Stimulated activated CD4-positive, alpha-beta T cell treated with anti-CD3 and anti-CD28 coated beads, Interleukin-1b, Interleukin-23, amount 100 ng/mL, for 24 hours (primary cell): ENCODE data around the gene DENND10.
"Not testable (repeated sequence)": the region's sequence is repeated elsewhere in the genome, so short reads cannot be mapped to it uniquely, and the experiment has no call there.

Experiments
- DNase-seq, 4 experiments: peaks; one replicate each; pipeline ENCODE4 v3.0.0-alpha.2; 2020; ENCODE audit warnings: low read depth in 4 of 4, low spot score in 1 of 4

DENND10 gene

GRCh38 chr10:119166564-119166963 is 62.7 kb downstream of the DENND10 start:
- no peak for DNase-seq

GRCh38 chr10:119167041-119167440 is 63.1 kb downstream of the DENND10 start:
- DNase-seq, result no peak

GRCh38 chr10:119174109-119174508 is 70.2 kb downstream of the DENND10 start:
- no peak for DNase-seq

- no peak for DNase-seq
Observed at GRCh38 chr10:119176166-119176565, 72.3 kb downstream of the DENND10 start.

GRCh38 chr10:119177708-119178371 is 73.9 kb downstream of the DENND10 start:
- DNase-seq, result peak in 3 of 4 experiments; percentile 7 to 28 (median 20)

- peak; percentile 76 to 96 (median 90) for DNase-seq
Observed at GRCh38 chr10:119178372-119179119, 74.6 kb downstream of the DENND10 start, which contains the start of gene PRDX3. Gene PRDX3, minus strand, starts transcription at chr10:119178812. Its CDS starts 22 bp downstream, at chr10:119178790.

- not testable (repeated sequence) for DNase-seq
Observed at GRCh38 chr10:119180850-119181400, 77.0 kb downstream of the DENND10 start.

GRCh38 chr10:119183664-119184412 is 79.9 kb downstream of the DENND10 start:
- DNase-seq, result no peak
